MV-4-11 (cell line): ENCODE data around the gene TDRD9.

Source experiments
- DNase-seq: peaks from one replicate; lab custom pipeline; 2025; lab: John Stamatoyannopoulos, UW

The TDRD9 gene

GRCh38 chr14:103989964-103990363 lies 61.7 kb downstream of the TDRD9 start:
- DNase-seq, result no peak

- DNase-seq, result no peak
Observed at GRCh38 chr14:103994535-103995184, 66.4 kb downstream of the TDRD9 start.

- DNase-seq, result no peak
Observed at GRCh38 chr14:103995876-103996275, 67.6 kb downstream of the TDRD9 start.

- DNase-seq, result no peak
Observed at GRCh38 chr14:103997391-103997790, 69.1 kb downstream of the TDRD9 start.

- DNase-seq, result no peak
Observed at GRCh38 chr14:103998027-103998426, 69.8 kb downstream of the TDRD9 start.

GRCh38 chr14:103999795-104000440 lies 71.7 kb downstream of the TDRD9 start:
- no peak for DNase-seq

- DNase-seq, result peak; percentile 2
Observed at GRCh38 chr14:104001003-104001402, 72.7 kb downstream of the TDRD9 start.

GRCh38 chr14:104003616-104004015 lies 75.4 kb downstream of the TDRD9 start:
- no peak for DNase-seq

GRCh38 chr14:104004849-104005248 lies 76.6 kb downstream of the TDRD9 start:
- DNase-seq, result no peak

- no peak for DNase-seq
Observed at GRCh38 chr14:104005489-104005888, 77.2 kb downstream of the TDRD9 start.

- DNase-seq, result no peak
Observed at GRCh38 chr14:104007121-104007520, 78.9 kb downstream of the TDRD9 start.

GRCh38 chr14:104009297-104009696 lies 81.0 kb downstream of the TDRD9 start:
- no peak for DNase-seq

- DNase-seq, result no peak
Observed at GRCh38 chr14:104011824-104012517, 83.7 kb downstream of the TDRD9 start.

GRCh38 chr14:104014764-104015163 lies 86.5 kb downstream of the TDRD9 start:
- DNase-seq, result no peak

- no peak for DNase-seq
Observed at GRCh38 chr14:104016873-104017650, 88.8 kb downstream of the TDRD9 start.

GRCh38 chr14:104019029-104019428 lies 90.8 kb downstream of the TDRD9 start:
- no peak for DNase-seq

- DNase-seq, result no peak
Observed at GRCh38 chr14:104019806-104020205, 91.5 kb downstream of the TDRD9 start.

GRCh38 chr14:104020471-104020870 lies 92.2 kb downstream of the TDRD9 start:
- no peak for DNase-seq

GRCh38 chr14:104023325-104024055 lies 95.2 kb downstream of the TDRD9 start:
- no peak for DNase-seq

GRCh38 chr14:104025534-104025933 lies 97.3 kb downstream of the TDRD9 start:
- DNase-seq, result no peak

GRCh38 chr14:104026024-104026423 lies 97.8 kb downstream of the TDRD9 start:
- no peak for DNase-seq

- DNase-seq, result no peak
Observed at GRCh38 chr14:104030958-104031357, 102.7 kb downstream of the TDRD9 start.
